Suprapubic skin (tissue), 4 donors: ENCODE results near the gene PPP2R5C.

Source experiments
- EP300 ChIP-seq: sonication (generic); formaldehyde crosslinking; IDR thresholded peaks from one replicate; pipeline ENCODE4 v1.6.1; 2017; ENCODE audit warnings: antibody characterized with exemption
- POLR2A ChIP-seq, 2 donors: fragments of 450-650 bp; IDR thresholded peaks; one replicate each; pipeline ENCODE4 v1.6.1; 2017; ENCODE audit warnings: antibody characterized with exemption in 2 of 2, mild to moderate bottlenecking in 2 of 2, moderate library complexity in 2 of 2
- POLR2AphosphoS5 ChIP-seq, 3 donors: sonication (generic); formaldehyde crosslinking; IDR thresholded peaks; one replicate each; pipeline ENCODE4 v1.6.1; 2017; ENCODE audit warnings: antibody characterized with exemption in 3 of 3
- TF ChIP-seq, protein P1 (sequence below), 2 donors: fragments of 200-600 bp in 1 of 2; fragments of 450-650 bp in 1 of 2; sonication (generic) in 1 of 2; IDR thresholded peaks; one replicate each; pipeline ENCODE4 v1.5.1; 2016 to 2019; ENCODE audit warnings: antibody characterized with exemption in 2 of 2, mild to moderate bottlenecking in 1 of 2, moderate library complexity in 1 of 2

DNA sequence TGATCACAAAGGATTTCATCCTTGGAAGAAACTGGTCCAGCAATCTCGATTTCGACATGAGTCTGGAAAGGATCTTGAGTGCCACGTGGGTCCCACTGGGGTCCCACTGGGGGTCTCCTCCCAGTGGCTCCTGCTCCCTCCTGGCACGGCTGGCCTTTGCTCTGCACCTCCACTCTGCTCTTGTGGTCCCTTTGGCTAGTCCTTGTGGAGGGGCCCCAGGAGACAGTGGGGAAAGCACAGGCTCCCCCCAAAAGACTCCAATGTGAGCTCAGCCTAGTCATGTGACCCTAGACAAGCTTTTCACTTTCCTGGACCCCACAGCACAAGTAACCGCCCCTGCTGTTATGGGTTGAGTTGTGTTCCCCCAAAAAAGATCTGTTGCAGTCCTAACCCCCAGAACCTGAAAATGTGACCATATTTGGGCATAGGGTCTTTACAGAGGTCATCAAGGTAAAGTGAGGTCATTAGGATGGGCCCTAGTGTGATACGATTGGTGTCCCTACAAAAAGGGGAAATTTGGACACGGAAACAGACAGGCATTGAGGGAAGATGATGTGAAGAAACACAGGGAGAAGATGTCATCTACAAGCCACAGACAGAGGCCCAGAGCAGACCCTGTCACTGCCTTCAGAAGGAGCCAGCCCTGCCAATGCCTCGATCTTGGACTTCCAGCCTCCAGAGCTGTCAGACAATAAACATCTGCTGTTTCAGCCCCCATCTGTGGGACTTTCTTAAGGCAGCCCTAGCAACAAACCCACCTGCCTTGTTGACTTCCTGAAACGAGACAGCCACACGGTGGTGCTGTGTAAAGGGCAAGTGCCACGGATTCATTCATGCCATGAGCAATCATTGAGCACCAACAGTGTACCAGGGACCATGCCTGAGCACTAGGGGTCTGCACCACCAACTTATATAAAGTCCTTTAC is 23.8 kb upstream of the PPP2R5C start:
- TF ChIP-seq, protein P1, sequence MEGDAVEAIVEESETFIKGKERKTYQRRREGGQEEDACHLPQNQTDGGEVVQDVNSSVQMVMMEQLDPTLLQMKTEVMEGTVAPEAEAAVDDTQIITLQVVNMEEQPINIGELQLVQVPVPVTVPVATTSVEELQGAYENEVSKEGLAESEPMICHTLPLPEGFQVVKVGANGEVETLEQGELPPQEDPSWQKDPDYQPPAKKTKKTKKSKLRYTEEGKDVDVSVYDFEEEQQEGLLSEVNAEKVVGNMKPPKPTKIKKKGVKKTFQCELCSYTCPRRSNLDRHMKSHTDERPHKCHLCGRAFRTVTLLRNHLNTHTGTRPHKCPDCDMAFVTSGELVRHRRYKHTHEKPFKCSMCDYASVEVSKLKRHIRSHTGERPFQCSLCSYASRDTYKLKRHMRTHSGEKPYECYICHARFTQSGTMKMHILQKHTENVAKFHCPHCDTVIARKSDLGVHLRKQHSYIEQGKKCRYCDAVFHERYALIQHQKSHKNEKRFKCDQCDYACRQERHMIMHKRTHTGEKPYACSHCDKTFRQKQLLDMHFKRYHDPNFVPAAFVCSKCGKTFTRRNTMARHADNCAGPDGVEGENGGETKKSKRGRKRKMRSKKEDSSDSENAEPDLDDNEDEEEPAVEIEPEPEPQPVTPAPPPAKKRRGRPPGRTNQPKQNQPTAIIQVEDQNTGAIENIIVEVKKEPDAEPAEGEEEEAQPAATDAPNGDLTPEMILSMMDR (IDR thresholded peaks at IDR 0.05), result no peak
- TF ChIP-seq POLR2A (IDR thresholded peaks at IDR 0.05) (no peak), POLR2AphosphoS5 (IDR thresholded peaks at IDR 0.05) (no peak), EP300 (no peak)
